Measurements from ENCODE around the gene DERA.
"Not testable (repeated sequence)": the region's sequence is repeated elsewhere in the genome, so short reads cannot be mapped to it uniquely, and the experiment has no call there.

DNA sequence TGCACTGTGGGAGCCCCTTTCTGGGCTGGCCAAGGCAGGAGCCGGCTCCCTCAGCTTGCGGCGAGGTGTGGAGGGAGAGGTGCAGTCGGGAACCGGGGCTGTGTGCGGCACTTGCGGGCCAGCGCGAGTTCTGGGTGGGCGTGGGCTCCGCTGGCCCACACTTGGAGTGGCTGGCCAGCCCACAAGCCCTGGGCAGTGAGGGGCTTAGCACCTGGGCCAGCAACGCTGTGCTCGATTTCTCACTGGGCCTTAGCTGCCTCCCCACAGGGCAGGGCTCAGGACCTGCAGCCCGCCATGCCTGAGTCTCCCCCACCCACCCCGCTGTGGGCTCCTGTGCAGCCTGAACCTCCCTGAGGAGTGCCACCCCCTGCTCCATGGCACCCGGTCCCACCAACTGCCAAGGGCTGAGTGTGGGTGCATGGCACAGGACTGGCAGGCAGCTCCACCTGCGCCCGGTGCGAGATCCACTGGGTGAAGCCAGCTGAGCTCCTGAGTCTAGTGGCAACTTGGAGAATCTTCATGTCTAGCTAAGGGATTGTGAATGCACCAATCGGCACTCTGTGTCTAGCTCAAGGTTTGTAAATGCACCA is 36.5 kb upstream of the DERA start:
- TF ChIP-seq, protein P1, sequence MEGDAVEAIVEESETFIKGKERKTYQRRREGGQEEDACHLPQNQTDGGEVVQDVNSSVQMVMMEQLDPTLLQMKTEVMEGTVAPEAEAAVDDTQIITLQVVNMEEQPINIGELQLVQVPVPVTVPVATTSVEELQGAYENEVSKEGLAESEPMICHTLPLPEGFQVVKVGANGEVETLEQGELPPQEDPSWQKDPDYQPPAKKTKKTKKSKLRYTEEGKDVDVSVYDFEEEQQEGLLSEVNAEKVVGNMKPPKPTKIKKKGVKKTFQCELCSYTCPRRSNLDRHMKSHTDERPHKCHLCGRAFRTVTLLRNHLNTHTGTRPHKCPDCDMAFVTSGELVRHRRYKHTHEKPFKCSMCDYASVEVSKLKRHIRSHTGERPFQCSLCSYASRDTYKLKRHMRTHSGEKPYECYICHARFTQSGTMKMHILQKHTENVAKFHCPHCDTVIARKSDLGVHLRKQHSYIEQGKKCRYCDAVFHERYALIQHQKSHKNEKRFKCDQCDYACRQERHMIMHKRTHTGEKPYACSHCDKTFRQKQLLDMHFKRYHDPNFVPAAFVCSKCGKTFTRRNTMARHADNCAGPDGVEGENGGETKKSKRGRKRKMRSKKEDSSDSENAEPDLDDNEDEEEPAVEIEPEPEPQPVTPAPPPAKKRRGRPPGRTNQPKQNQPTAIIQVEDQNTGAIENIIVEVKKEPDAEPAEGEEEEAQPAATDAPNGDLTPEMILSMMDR (IDR thresholded peaks at IDR 0.05) = not testable (repeated sequence)
- not testable (repeated sequence) for TF ChIP-seq POLR2A (IDR thresholded peaks at IDR 0.05); POLR2AphosphoS5 (IDR thresholded peaks at IDR 0.05; ENCODE audit: insufficient read depth in 1 of 2, low read depth in 1 of 2)

Data from vagina (tissue), 2 donors.